T-cell (primary cell): ENCODE measurements around the gene PSTPIP1. TPM values are rescaled to one million over a fixed set of nuclear protein-coding genes. Genes with fewer than 3 reads are reported as not detected.

Experiments used
- ATAC-seq, 4 experiments: fragments of 200-7000 bp in 3 of 4; fragments of 150-1000 bp in 1 of 4; cut with Tn5 transposase; replicated peaks in 1 of 4; 1 replicate in 3 of 4; 2 replicates in 1 of 4; pipeline ENCODE4 v1.10.0; 2021; ENCODE audit warnings: moderate library complexity in 3 of 4, mild to moderate bottlenecking in 2 of 4, moderate number of reproducible peaks in 1 of 4
- CTCF ChIA-PET, 2 donors: fragments of 300-600 bp; sonication (Branson Sonifier 250); formaldehyde crosslinking; loops; one replicate each; lab custom pipeline; 2022; ENCODE audit warnings: antibody characterized with exemption in 2 of 2; lab: Charles Lee
- POLR2A ChIA-PET, 2 donors: fragments of 300-600 bp; sonication (Branson Sonifier 250); formaldehyde crosslinking; loops; one replicate each; lab custom pipeline; 2022; ENCODE audit warnings: antibody characterized with exemption in 2 of 2; lab: Charles Lee
- DNase-seq, 35 experiments: peaks; one replicate each; pipeline versions ENCODE4 v3.0.0 to v3.0.0-alpha.2; 2013 to 2023
- H3K27ac ChIP-seq: one replicate; pipeline ENCODE4 v1.5.1; 2013; ENCODE audit warnings: low read length
- H3K27me3 ChIP-seq, 2 experiments: replicated peaks in 1 of 2; 1 replicate in 1 of 2; 2 replicates in 1 of 2; pipeline versions ENCODE4 v1.6.1 to v1.7.0; 2013; ENCODE audit warnings: low read length in 1 of 2, mixed read lengths in 1 of 2; ENCODE audit not compliant: control insufficient read depth in 2 of 2, insufficient read depth in 2 of 2; ENCODE audit errors: extremely low read depth in 1 of 2
- H3K36me3 ChIP-seq, 2 donors: 1 replicate in 1 of 2; 2 replicates in 1 of 2; pipeline versions ENCODE4 v1.6.1 to v1.7.0; 2013; ENCODE audit warnings: low read length in 1 of 2; ENCODE audit not compliant: control insufficient read depth in 2 of 2, insufficient read depth in 1 of 2; ENCODE audit errors: extremely low read depth in 1 of 2
- H3K4me1 ChIP-seq, 2 experiments: 1 replicate in 1 of 2; 2 replicates in 1 of 2; pipeline versions ENCODE4 v1.6.1 to v1.7.0; 2013; ENCODE audit warnings: low read length in 2 of 2, mixed read lengths in 1 of 2; ENCODE audit not compliant: insufficient read depth in 2 of 2, control insufficient read depth in 1 of 2; ENCODE audit errors: extremely low read depth in 1 of 2
- H3K4me3 ChIP-seq, 2 donors: 1 replicate in 1 of 2; 2 replicates in 1 of 2; pipeline versions ENCODE4 v1.5.1 to v1.7.0; 2013; ENCODE audit warnings: mild to moderate bottlenecking in 2 of 2, low read length in 1 of 2, moderate library complexity in 1 of 2; ENCODE audit not compliant: control insufficient read depth in 1 of 2; ENCODE audit errors: extremely low read depth in 1 of 2
- H3K9me3 ChIP-seq: 2 replicates; pipeline ENCODE4 v1.7.0; 2013
- H3K27ac Mint-ChIP-seq, 2 donors: one replicate each; pipeline ENCODE4 v1.8.0; 2020 to 2021; ENCODE audit warnings: mild to moderate bottlenecking in 2 of 2, mixed read lengths in 2 of 2
- H3K27me3 Mint-ChIP-seq, 2 donors: one replicate each; pipeline ENCODE4 v1.8.0; 2021 to 2022; ENCODE audit warnings: mixed read lengths in 2 of 2
- H3K36me3 Mint-ChIP-seq: one replicate; pipeline ENCODE4 v1.8.0; 2021; ENCODE audit warnings: mixed read lengths
- H3K4me1 Mint-ChIP-seq, 3 donors: one replicate each; pipeline ENCODE4 v1.8.0; 2020 to 2022; ENCODE audit warnings: mixed read lengths in 3 of 3, mild to moderate bottlenecking in 1 of 3
- H3K4me3 Mint-ChIP-seq, 3 donors: one replicate each; pipeline ENCODE4 v1.8.0; 2020 to 2022; ENCODE audit warnings: mild to moderate bottlenecking in 3 of 3, mixed read lengths in 3 of 3, moderate library complexity in 3 of 3
- H3K9me3 Mint-ChIP-seq, 3 donors: one replicate each; pipeline ENCODE4 v1.8.0; 2020 to 2022; ENCODE audit warnings: mixed read lengths in 3 of 3
- WGBS: methylation state at CpG from one replicate; pipeline ENCODE4 v1.1.5; 2013; ENCODE audit warnings: missing lambda C conversion rate; ENCODE audit not compliant: insufficient coverage; 5-methylcytosine and 5-hydroxymethylcytosine counted together
- total RNA-seq, 35 experiments: library from RNA in 6 of 35; stranded (reverse) in 6 of 35; fragments of 120-200 nt in 1 of 35; gene quantifications; one replicate each; pipeline versions ENCODE4 v1.2.1 to v1.2.4 and lab custom pipeline; 2013 to 2026

The PSTPIP1 gene
- total RNA-seq, 5 donors from 2014 or later (not counting 1 experiment from before 2014, with no cell fraction given), result 110 to 231 (median 180) TPM

DNA sequence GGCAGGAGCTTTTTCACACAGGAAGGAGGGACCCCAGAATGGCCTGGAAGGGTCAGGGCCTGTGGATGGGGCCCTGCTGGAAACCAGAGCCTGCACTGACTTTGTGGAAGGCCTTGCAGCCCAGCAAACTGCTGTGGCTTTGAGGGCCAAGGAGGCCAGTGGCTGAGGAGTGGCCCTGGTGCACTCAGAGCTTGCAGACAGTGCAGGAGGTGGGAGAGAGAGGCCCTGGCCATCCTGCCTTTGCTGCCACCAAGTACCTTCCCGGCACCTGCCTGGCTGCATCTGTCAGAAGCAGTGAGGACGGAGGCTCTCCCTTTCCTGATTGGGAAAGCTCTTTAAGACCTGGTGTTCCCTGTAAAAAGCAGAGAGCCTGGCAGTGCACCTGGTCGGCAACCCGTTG is 6.4 kb downstream of the PSTPIP1 start:
- WGBS, result 53% methylated on average over 3 of the region's 4 CpGs
- no peaks in the 10 kb centered on the region for H3K9me3 ChIP-seq
- Mint-ChIP-seq H3K27me3 (no peaks in the 10 kb centered on the region), H3K9me3 (peaks cover 0 to 4% (median 0%) of the 10 kb centered on the region in 3 donors), H3K27ac (peak overlapping the region; percentile 88 to 89), H3K4me3 (peak overlapping the region in 2 of 3 donors; percentile 10 to 82), H3K36me3 (peaks cover 20% of the 10 kb centered on the region), H3K4me1 (peaks cover 86 to 96% (median 89%) of the 10 kb centered on the region in 3 donors)
- POLR2A ChIA-PET, result no interaction called here
- H3K4me3 ChIP-seq, result no peak overlapping the region
- H3K27me3 ChIP-seq, result no peaks in the 10 kb centered on the region
- DNase-seq, result no peak
- H3K36me3 ChIP-seq, result peaks cover 2 to 31% of the 10 kb centered on the region in 2 donors
- peak overlapping the region; percentile 67 for H3K27ac ChIP-seq
- H3K4me1 ChIP-seq, result peaks cover 48 to 90% of the 10 kb centered on the region in 2 experiments
- ATAC-seq, result no peak
- CTCF ChIA-PET, result no interaction called here

DNA sequence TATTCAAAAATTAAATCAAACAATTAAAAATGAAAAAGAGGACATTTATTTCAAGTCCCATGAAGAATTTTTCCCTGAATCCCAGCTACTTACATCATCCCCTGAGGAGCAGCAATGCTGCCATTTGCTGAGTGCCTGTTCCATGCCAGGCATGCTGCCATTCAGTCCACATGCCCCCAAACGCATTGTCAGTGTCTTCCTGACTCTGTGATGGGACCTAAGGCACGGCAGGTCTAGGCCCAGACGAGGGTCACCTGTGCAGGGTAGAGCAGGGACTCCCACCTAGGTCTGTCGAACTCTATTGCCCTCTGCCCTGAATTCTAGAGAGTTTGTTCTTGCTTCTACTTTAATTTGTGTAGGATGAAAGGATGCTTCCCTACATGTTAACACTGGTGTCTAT is 7.0 kb downstream of the PSTPIP1 start:
- H3K36me3 Mint-ChIP-seq, result peaks cover 20% of the 10 kb centered on the region
- H3K9me3 ChIP-seq, result no peaks in the 10 kb centered on the region
- peak overlapping the region in 2 of 3 donors; percentile 13 to 82 for H3K4me3 Mint-ChIP-seq
- ChIA-PET CTCF (no interaction called here), POLR2A (no interaction called here)
- H3K27ac ChIP-seq, result peak overlapping the region; percentile 67
- H3K27me3 Mint-ChIP-seq, result no peaks in the 10 kb centered on the region
- WGBS, result 31% methylated on average over 2 of the region's 4 CpGs
- peaks cover 89 to 97% (median 91%) of the 10 kb centered on the region in 3 donors for H3K4me1 Mint-ChIP-seq
- H3K27me3 ChIP-seq, result no peaks in the 10 kb centered on the region
- H3K4me3 ChIP-seq, result no peak overlapping the region
- H3K27ac Mint-ChIP-seq, result peak overlapping the region; percentile 93 to 98
- H3K36me3 ChIP-seq, result peaks cover 2 to 36% of the 10 kb centered on the region in 2 donors
- ATAC-seq (no peak), DNase-seq (no peak)
- H3K4me1 ChIP-seq, result peaks cover 46 to 87% of the 10 kb centered on the region in 2 experiments
- peaks cover 0 to 4% (median 0%) of the 10 kb centered on the region in 3 donors for H3K9me3 Mint-ChIP-seq

DNA sequence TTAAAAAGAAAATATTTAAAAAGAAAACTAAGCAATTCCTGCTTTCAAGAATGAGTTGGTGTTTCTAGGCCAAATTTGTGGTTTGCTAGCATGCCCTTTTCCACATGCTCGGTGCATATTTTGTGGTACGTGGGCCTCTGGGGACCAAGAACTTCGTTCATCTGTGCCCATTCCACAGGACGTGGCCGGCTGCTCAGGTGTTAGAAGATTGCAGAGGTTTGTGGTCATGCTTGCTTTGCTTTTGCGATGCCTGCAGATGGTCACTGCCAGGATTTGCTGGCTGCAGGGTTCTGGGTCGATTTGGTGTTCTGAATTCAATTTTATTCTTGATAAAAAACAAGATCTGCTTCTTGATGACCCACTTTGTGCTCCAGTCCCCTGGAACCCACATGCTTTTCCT is 7.5 kb downstream of the PSTPIP1 start:
- no peak for DNase-seq
- Mint-ChIP-seq H3K27me3 (no peaks in the 10 kb centered on the region), H3K9me3 (peaks cover 0 to 4% (median 0%) of the 10 kb centered on the region in 3 donors), H3K36me3 (peaks cover 20% of the 10 kb centered on the region), H3K27ac (peak overlapping the region; percentile 93 to 98), H3K4me3 (peak overlapping the region; percentile 63 to 82 (median 66)), H3K4me1 (peaks cover 84 to 96% (median 90%) of the 10 kb centered on the region in 3 donors)
- 23% methylated on average over 4 of the region's 7 CpGs for WGBS
- no peaks in the 10 kb centered on the region for H3K27me3 ChIP-seq
- peaks cover 2 to 39% of the 10 kb centered on the region in 2 donors for H3K36me3 ChIP-seq
- no peaks in the 10 kb centered on the region for H3K9me3 ChIP-seq
- H3K4me3 ChIP-seq, result peak overlapping the region; percentile 16 to 27
- ATAC-seq, result no peak
- H3K4me1 ChIP-seq, result peaks cover 42 to 87% of the 10 kb centered on the region in 2 experiments
- peak overlapping the region; percentile 67 for H3K27ac ChIP-seq
- POLR2A ChIA-PET, result no interaction called here
- CTCF ChIA-PET, result interaction anchor here in 1 of 2 donors (1.0 kb wide), 1 partner anchor 10 kb away, joined by 3 read pairs; no protein-coding TSS in a partner anchor

DNA sequence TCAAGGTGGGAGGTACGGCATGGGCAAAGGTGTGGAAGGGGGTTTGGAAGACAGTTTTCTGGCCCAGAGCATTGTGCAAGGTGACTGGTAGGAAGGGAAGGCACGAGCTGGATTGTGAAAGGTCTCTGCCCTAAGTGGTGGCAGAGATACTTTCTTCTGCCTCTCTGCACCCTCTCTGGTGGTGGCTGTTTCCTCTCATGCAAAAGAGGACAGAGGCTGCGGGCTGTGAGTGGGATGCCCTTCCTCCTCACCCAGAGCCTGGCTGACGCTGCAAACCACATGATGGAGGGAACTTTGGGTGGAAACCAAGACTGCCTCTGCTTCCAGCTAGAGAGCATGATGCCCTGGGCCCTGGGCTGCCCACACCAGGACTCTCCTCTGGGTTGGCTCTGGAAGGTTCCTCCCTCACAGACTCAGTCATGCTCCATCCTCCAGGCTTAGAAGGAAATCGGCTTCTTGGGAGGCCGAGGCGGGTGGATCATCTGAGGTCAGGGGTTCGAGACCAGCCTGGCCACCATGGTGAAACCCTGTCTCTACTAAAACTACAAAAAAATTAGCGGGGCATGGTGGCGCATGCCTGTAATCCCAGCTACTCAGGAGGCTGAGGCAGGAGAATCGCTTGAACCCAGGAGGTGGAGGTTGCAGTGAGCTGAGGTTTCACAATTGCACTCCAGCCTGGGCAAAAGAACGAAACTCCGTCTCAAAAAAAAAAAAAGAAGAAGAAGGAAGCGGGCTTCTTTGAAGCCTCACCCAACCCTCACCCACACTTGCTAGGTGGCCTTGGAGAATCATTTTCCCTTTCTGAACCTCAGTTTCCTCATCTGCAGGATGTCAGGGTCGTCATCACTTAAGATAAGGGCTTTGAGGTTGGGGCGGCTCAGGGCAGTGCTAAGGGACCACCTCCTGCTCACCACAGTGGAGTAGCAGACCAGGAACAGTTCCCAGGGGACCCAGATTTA is 8.3 kb downstream of the PSTPIP1 start:
- Mint-ChIP-seq H3K9me3 (peaks cover 0 to 4% (median 0%) of the 10 kb centered on the region in 3 donors), H3K4me1 (peaks cover 76 to 94% (median 89%) of the 10 kb centered on the region in 3 donors), H3K4me3 (peak overlapping the region; percentile 63 to 82 (median 66)), H3K27ac (peak overlapping the region; percentile 93 to 98), H3K36me3 (peaks cover 20% of the 10 kb centered on the region), H3K27me3 (no peaks in the 10 kb centered on the region)
- H3K4me3 ChIP-seq, result peak overlapping the region; percentile 5 to 16
- DNase-seq (peak; percentile 40 to 84 (median 67)), ATAC-seq (peak; percentile 91 to 94 (median 92))
- H3K27ac ChIP-seq, result peak overlapping the region; percentile 67
- H3K9me3 ChIP-seq, result no peaks in the 10 kb centered on the region
- H3K36me3 ChIP-seq, result peaks cover 5 to 45% of the 10 kb centered on the region in 2 donors
- H3K4me1 ChIP-seq, result peaks cover 38 to 87% of the 10 kb centered on the region in 2 experiments
- H3K27me3 ChIP-seq, result no peaks in the 10 kb centered on the region
- CTCF ChIA-PET, result interaction anchor here in 1 of 2 donors (1.0 to 2.6 kb wide), 2 partner anchors 10 to 20 kb away, joined by 3 to 9 read pairs; no protein-coding TSS in a partner anchor
- 5% methylated on average over 4 of the region's 16 CpGs for WGBS
- POLR2A ChIA-PET, result no interaction called here

DNA sequence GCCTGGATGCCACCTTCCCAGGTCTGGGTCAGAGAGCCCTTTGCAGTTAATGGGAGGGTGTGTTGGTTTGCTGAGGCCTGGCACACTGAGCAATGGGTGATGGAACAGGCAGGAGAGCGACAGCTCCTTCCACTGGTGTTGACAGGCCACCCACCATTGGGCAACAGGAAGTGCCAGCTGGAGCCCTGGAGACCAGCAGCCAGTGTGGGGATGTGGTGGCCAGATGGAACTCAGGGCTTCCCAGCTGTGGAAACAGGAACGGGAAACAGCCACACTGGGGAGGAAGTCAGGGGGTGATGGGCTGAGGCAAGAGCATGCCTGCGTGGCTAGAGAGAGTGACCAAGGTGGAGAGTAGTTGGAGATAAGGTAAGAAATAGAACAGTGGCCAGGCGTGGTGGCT is 9.3 kb downstream of the PSTPIP1 start:
- CTCF ChIA-PET, result interaction anchor here in 1 of 2 donors (2.6 kb wide), 1 partner anchor 19 kb away, joined by 9 read pairs; no protein-coding TSS in a partner anchor
- H3K4me1 ChIP-seq, result peaks cover 29 to 87% of the 10 kb centered on the region in 2 experiments
- Mint-ChIP-seq H3K27ac (peak overlapping the region; percentile 93 to 98), H3K9me3 (peaks cover 0 to 4% (median 0%) of the 10 kb centered on the region in 3 donors), H3K36me3 (peaks cover 15% of the 10 kb centered on the region), H3K4me1 (peaks cover 74 to 92% (median 87%) of the 10 kb centered on the region in 3 donors), H3K27me3 (no peaks in the 10 kb centered on the region), H3K4me3 (peak overlapping the region in 2 of 3 donors; percentile 31 to 82)
- no peak for ATAC-seq
- POLR2A ChIA-PET, result no interaction called here
- DNase-seq, result no peak
- no peak overlapping the region for H3K4me3 ChIP-seq
- H3K9me3 ChIP-seq, result no peaks in the 10 kb centered on the region
- 68% methylated on average over 4 of the region's 4 CpGs for WGBS
- H3K27ac ChIP-seq, result peak overlapping the region; percentile 67
- H3K27me3 ChIP-seq, result no peaks in the 10 kb centered on the region
- H3K36me3 ChIP-seq, result peaks cover 5 to 46% of the 10 kb centered on the region in 2 donors

DNA sequence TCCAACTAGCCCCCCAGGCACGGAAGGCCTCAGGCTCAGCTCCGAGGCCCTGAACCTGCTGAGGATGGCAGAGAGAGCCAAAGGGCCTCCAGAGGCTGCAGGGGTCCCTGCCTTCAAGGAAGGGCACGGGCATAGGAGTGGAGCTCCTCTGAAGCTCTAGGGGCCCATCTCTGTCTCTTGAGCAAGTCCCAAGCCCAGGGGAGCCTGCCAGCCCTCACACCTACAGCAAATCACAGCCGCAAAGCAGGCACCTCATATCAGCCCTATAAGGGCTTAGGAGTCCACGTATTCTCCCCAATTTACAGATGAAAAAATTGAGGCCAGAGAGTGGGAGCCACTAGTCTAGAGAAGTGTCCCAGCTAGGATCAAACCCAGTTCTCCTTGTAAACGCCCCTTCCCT is 14.2 kb downstream of the PSTPIP1 start:
- no peak for DNase-seq
- Histone ChIP-seq H3K9me3 (no peaks in the 10 kb centered on the region), H3K4me1 (peaks cover 20 to 87% of the 10 kb centered on the region in 2 experiments), H3K27me3 (no peaks in the 10 kb centered on the region), H3K36me3 (peaks cover 6 to 30% of the 10 kb centered on the region in 2 donors), H3K27ac (no peak overlapping the region), H3K4me3 (no peak overlapping the region)
- Mint-ChIP-seq H3K4me1 (peaks cover 76 to 89% (median 89%) of the 10 kb centered on the region in 3 donors), H3K27me3 (no peaks in the 10 kb centered on the region), H3K27ac (peak overlapping the region; percentile 76 to 83), H3K36me3 (peaks cover 10% of the 10 kb centered on the region), H3K4me3 (no peak overlapping the region), H3K9me3 (peaks cover 0 to under 1% (median 0%) of the 10 kb centered on the region in 3 donors)
- 84% methylated on average over 4 of the region's 6 CpGs for WGBS
- CTCF ChIA-PET, result no interaction called here
- ATAC-seq, result no peak
- POLR2A ChIA-PET, result no interaction called here
